Measurements from ENCODE around the gene RDH14. TPM values are rescaled to one million over a fixed set of nuclear protein-coding genes. Genes with fewer than 3 reads are reported as not detected.

RDH14 gene
- total RNA-seq, 1 experiment from 2014 or later = 15.4 TPM

- DNase-seq (ENCODE audit: low read depth, low spot score) (no peak), ATAC-seq (no peak)
- BruUV-seq (replicated peaks) = no TSS peak
- no peaks in the 10 kb centered on the region for H3K36me3 ChIP-seq (ENCODE audit: control insufficient read depth, insufficient read depth, low read length)
- H3K4me1 ChIP-seq (ENCODE audit: control insufficient read depth, insufficient read depth, low read length) = no peaks in the 10 kb centered on the region
- ChIA-PET POLR2A (no interaction called here), CTCF (no interaction called here)
- no peaks in the 10 kb centered on the region for H3K9me3 ChIP-seq (ENCODE audit: control insufficient read depth, insufficient read depth, low read depth, low read length)
- H3K27me3 ChIP-seq (ENCODE audit: control insufficient read depth, insufficient read depth, low read length) = no peaks in the 10 kb centered on the region
- no peak overlapping the region for H3K27ac ChIP-seq (ENCODE audit: low read length)
- in situ Hi-C loops (cut with HindIII; ENCODE audit: low pct_unique_long_range_greater_than_20kb, low sequenced_read_pairs) = no loop called here
- no peak for TF ChIP-seq CTCF (IDR thresholded peaks at IDR 0.05)
- TF ChIP-seq TCF7L2 (IDR thresholded peaks at IDR 0.05; ENCODE audit: low read depth, low read length) = no peak
- TF ChIP-seq SIN3A (IDR thresholded peaks at IDR 0.05; ENCODE audit: borderline replicate concordance, insufficient read depth, low read depth, low read length) = no peak
- TF ChIP-seq POLR2AphosphoS5 (IDR thresholded peaks at IDR 0.05; ENCODE audit: low read depth, low read length) = no peak
- TF ChIP-seq REST (IDR thresholded peaks at IDR 0.05; ENCODE audit: insufficient read depth in 1 of 2, low read depth in 2 of 2, low read length in 1 of 2) = no peak
- no peak overlapping the region for H3K4me3 ChIP-seq (ENCODE audit: low read depth in 2 of 2, low read length in 2 of 2)
- intact Hi-C loops (cut with micrococcal nuclease; ENCODE audit: unreplicated experiment) = no loop called here
Measured at GRCh38 chr2:18583905-18584607, 23.6 kb upstream of the RDH14 start.

- no peak overlapping the region for H3K27ac ChIP-seq (ENCODE audit: low read length)
- no peak for DNase-seq (ENCODE audit: low read depth, low spot score)
- ATAC-seq = no peak
- ChIA-PET CTCF (no interaction called here), POLR2A (no interaction called here)
- H3K36me3 ChIP-seq (ENCODE audit: control insufficient read depth, insufficient read depth, low read length) = no peaks in the 10 kb centered on the region
- in situ Hi-C loops (cut with HindIII; ENCODE audit: low pct_unique_long_range_greater_than_20kb, low sequenced_read_pairs) (no loop called here), intact Hi-C loops (cut with micrococcal nuclease; ENCODE audit: unreplicated experiment) (no loop called here)
- H3K9me3 ChIP-seq (ENCODE audit: control insufficient read depth, insufficient read depth, low read depth, low read length) = no peaks in the 10 kb centered on the region
- no peaks in the 10 kb centered on the region for H3K4me1 ChIP-seq (ENCODE audit: control insufficient read depth, insufficient read depth, low read length)
- TF ChIP-seq REST (IDR thresholded peaks at IDR 0.05; ENCODE audit: insufficient read depth in 1 of 2, low read depth in 2 of 2, low read length in 1 of 2) = no peak
- no peak for TF ChIP-seq POLR2AphosphoS5 (IDR thresholded peaks at IDR 0.05; ENCODE audit: low read depth, low read length)
- no peak for TF ChIP-seq CTCF (IDR thresholded peaks at IDR 0.05)
- TF ChIP-seq TCF7L2 (IDR thresholded peaks at IDR 0.05; ENCODE audit: low read depth, low read length) = no peak
- no peak for TF ChIP-seq SIN3A (IDR thresholded peaks at IDR 0.05; ENCODE audit: borderline replicate concordance, insufficient read depth, low read depth, low read length)
- H3K4me3 ChIP-seq (ENCODE audit: low read depth in 2 of 2, low read length in 2 of 2) = no peak overlapping the region
- H3K27me3 ChIP-seq (ENCODE audit: control insufficient read depth, insufficient read depth, low read length) = no peaks in the 10 kb centered on the region
- no TSS peak for BruUV-seq (replicated peaks)
Measured at GRCh38 chr2:18580606-18581005, 20.2 kb upstream of the RDH14 start.
